ENCODE results near the gene SCNN1G.
"Not testable (repeated sequence)": the region's sequence is repeated elsewhere in the genome, so short reads cannot be mapped to it uniquely, and the experiment has no call there.

DNA sequence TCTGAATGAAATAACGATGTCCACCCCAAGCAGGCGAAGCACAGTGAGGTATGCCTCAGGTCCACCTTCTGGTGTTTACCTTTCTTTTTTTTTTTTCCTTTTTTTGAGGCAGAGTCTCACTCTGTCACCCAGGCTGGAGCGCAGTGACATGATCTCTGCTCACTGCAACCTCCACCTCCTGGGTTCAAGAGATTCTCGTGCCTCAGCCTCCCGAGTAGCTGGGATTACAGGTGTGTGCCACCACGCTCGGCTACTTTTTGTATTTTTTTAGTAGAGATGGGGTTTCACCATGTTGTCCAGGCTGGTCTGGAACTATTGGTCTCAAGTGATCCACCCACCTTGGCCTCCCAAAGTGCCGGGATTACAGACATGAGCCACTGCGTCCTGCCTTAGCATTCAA, 38.2 kb upstream of the SCNN1G start:
- TF ChIP-seq, protein P1, sequence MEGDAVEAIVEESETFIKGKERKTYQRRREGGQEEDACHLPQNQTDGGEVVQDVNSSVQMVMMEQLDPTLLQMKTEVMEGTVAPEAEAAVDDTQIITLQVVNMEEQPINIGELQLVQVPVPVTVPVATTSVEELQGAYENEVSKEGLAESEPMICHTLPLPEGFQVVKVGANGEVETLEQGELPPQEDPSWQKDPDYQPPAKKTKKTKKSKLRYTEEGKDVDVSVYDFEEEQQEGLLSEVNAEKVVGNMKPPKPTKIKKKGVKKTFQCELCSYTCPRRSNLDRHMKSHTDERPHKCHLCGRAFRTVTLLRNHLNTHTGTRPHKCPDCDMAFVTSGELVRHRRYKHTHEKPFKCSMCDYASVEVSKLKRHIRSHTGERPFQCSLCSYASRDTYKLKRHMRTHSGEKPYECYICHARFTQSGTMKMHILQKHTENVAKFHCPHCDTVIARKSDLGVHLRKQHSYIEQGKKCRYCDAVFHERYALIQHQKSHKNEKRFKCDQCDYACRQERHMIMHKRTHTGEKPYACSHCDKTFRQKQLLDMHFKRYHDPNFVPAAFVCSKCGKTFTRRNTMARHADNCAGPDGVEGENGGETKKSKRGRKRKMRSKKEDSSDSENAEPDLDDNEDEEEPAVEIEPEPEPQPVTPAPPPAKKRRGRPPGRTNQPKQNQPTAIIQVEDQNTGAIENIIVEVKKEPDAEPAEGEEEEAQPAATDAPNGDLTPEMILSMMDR (IDR thresholded peaks at IDR 0.05; ENCODE audit: insufficient read depth, low read length, poor library complexity, severe bottlenecking), result not testable (repeated sequence)
- not testable (repeated sequence) for TF ChIP-seq EZH2phosphoT487 (conservative IDR thresholded peaks at IDR 0.05; ENCODE audit: low read length)

Data from SU-DHL-6 (cell line).